HL-60 (cell line): ENCODE data around the gene COL23A1.

Experiments used
- CTCF ChIP-seq: IDR thresholded peaks from one replicate; pipeline ENCODE4 v1.5.1; 2011; ENCODE audit warnings: low read length, control low read depth, inconsistent platforms; ENCODE audit not compliant: insufficient read depth
- GABPA ChIP-seq: IDR thresholded peaks from 2 replicates; pipeline ENCODE4 v1.6.1; 2012; ENCODE audit warnings: low read depth
- POLR2AphosphoS5 ChIP-seq: IDR thresholded peaks from 2 replicates; pipeline ENCODE4 v1.6.1; 2012; ENCODE audit warnings: low read depth
- REST ChIP-seq: IDR thresholded peaks from 2 replicates; pipeline ENCODE4 v1.6.1; 2012; ENCODE audit warnings: low read depth; ENCODE audit not compliant: insufficient replicate concordance
- SPI1 ChIP-seq: IDR thresholded peaks from 2 replicates; pipeline ENCODE4 v1.6.1; 2012; ENCODE audit warnings: low read depth, mild to moderate bottlenecking, borderline replicate concordance

GRCh38 chr5:178431063-178431781, 159.0 kb downstream of the COL23A1 start:
- TF ChIP-seq CTCF (no peak), SPI1 (no peak), REST (no peak), POLR2AphosphoS5 (no peak; the same call in 1 of the 2 replicates), GABPA (no peak)
